ENCODE measurements around the gene ALCAM. TPM values are rescaled to one million over a fixed set of nuclear protein-coding genes. Genes with fewer than 3 reads are reported as not detected.

The ALCAM gene
- total RNA-seq, 2 donors from 2014 or later, result 17.8 to 29.6 TPM

DNA sequence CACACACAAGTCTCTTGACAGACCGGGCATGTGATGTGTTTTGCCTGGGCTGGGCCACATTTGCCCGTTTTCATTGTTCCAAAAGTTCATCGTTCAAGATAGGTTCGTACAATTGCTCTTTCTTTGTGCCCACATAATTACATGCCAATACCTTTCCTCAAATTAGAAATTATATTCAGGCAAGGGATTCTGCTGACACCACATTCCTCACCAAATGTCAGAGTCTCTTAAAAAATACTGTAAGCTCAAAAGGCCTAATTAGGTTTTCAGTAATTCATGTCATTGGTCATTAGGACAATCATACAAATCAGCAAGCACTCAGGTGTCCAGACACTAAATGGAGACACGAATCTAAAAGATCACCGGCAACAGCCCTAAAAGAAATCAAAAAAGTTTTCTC, 215.3 kb downstream of the ALCAM start:
- H3K27ac ChIP-seq, result no peak overlapping the region
- no peak for TF ChIP-seq CTCF (IDR thresholded peaks at IDR 0.05)
- H3K27me3 ChIP-seq, result no peaks in the 10 kb centered on the region
- no peaks in the 10 kb centered on the region for H3K4me1 ChIP-seq
- H3K9ac ChIP-seq (ENCODE audit: low read depth in 2 of 2, low read length in 2 of 2), result no peak overlapping the region
- H3K4me3 ChIP-seq, result no peak overlapping the region
- no peaks in the 10 kb centered on the region for H3K36me3 ChIP-seq
- H3K9me3 ChIP-seq, result no peaks in the 10 kb centered on the region
- no peak for DNase-seq
- intact Hi-C loops (cut with DNase I), result no loop called here

DNA sequence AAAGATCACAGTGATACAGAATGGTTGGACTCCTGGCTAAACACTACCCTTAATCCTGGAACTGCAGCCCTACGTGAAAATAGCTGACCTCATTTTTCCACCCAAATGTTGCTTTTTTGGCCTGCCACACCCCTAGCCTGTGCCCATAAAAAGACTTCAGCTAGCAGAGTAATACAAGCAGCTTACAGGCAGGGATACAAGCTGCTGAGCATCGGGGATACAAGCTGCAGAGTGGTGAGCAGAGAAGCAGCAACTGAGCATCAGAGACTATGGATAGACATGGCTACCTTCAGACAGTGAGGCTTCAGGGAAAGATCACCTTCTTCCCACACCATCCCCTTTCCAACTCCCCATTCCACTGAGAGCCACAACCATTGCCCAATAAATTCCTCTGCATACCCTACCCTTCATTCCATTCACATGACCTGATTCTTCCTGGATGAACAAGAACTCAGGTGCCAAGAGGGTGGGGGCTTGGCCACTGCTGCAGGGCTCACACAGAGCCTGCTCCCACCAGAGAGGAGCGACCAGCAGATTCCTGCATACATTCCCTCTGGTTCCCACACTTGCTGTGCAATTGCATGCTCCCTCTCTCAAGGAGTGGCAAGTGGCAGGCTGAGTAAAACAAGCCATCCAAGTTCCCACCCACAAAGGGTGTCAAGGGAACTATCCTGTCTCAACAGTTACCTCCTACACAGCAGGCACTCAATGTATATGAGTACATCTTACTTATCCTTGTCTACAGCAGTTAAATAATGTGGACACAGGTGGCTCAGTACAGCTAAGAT, 217.5 kb downstream of the ALCAM start:
- no peaks in the 10 kb centered on the region for H3K36me3 ChIP-seq
- DNase-seq, result no peak
- H3K4me1 ChIP-seq, result no peaks in the 10 kb centered on the region
- H3K9me3 ChIP-seq, result no peaks in the 10 kb centered on the region
- H3K9ac ChIP-seq (ENCODE audit: low read depth in 2 of 2, low read length in 2 of 2), result no peak overlapping the region
- no peak overlapping the region for H3K4me3 ChIP-seq
- H3K27me3 ChIP-seq, result no peaks in the 10 kb centered on the region
- intact Hi-C loops (cut with DNase I), result no loop called here
- TF ChIP-seq CTCF (IDR thresholded peaks at IDR 0.05), result no peak
- H3K27ac ChIP-seq, result no peak overlapping the region

- Histone ChIP-seq H3K27me3 (no peaks in the 10 kb centered on the region), H3K4me3 (no peak overlapping the region), H3K4me1 (no peaks in the 10 kb centered on the region), H3K9me3 (no peaks in the 10 kb centered on the region), H3K36me3 (no peaks in the 10 kb centered on the region), H3K9ac (ENCODE audit: low read depth in 2 of 2, low read length in 2 of 2) (no peak overlapping the region), H3K27ac (no peak overlapping the region)
- intact Hi-C loops (cut with DNase I), result no loop called here
- TF ChIP-seq CTCF (IDR thresholded peaks at IDR 0.05), result no peak
- DNase-seq, result no peak
Observed at GRCh38 chr3:105593315-105593714, 226.6 kb downstream of the ALCAM start.

- H3K9me3 ChIP-seq, result no peaks in the 10 kb centered on the region
Observed at GRCh38 chr3:105594219-105594618, 227.5 kb downstream of the ALCAM start.

DNA sequence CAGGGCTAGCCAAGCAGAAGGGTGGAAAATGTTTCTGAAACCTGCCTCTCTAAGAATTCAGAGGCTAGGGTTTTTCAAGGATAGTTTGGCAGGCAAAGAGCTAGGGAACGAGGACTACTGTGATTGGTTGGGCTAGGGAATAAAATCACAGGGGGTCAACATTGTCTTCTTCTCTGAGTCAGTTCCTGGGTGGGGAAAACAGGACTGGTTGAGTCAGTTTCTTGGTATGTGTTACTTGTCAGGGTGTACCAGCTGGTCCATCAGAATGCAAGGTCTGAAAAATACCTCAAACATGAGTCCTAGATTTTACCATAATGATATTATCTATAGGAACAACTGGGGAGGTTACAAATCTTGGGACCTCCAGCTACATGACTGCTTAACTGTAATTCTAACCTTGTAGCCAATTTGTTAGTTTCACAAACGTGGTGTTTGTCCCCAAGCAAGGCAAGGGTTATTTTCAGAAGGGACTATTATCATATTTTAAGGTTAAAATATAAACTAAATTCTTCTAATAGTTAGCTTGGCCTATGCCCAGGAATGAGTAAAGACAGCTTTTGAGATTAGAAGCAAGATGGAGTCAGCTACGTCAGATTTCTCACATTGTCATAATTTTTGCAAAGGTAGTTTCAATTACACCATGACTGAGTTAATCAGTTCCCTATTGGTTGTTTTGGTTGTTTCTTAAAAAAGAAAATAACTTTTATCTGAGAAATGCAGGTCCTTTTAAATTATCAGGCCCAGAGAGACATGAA, 231.5 kb downstream of the ALCAM start:
- Histone ChIP-seq H3K9me3 (no peaks in the 10 kb centered on the region), H3K4me3 (no peak overlapping the region), H3K27ac (no peak overlapping the region), H3K36me3 (no peaks in the 10 kb centered on the region), H3K27me3 (no peaks in the 10 kb centered on the region), H3K4me1 (no peaks in the 10 kb centered on the region), H3K9ac (ENCODE audit: low read depth in 2 of 2, low read length in 2 of 2) (no peak overlapping the region)
- intact Hi-C loops (cut with DNase I), result no loop called here
- no peak for DNase-seq
- TF ChIP-seq CTCF (IDR thresholded peaks at IDR 0.05), result no peak

More at GRCh38 chr3:105594219-105594618, 227.5 kb downstream of the ALCAM start:
- H3K4me1 ChIP-seq, result no peaks in the 10 kb centered on the region
- no peak for TF ChIP-seq CTCF (IDR thresholded peaks at IDR 0.05)
- H3K27ac ChIP-seq, result no peak overlapping the region
- no peaks in the 10 kb centered on the region for H3K36me3 ChIP-seq
- H3K4me3 ChIP-seq, result no peak overlapping the region
- H3K9ac ChIP-seq (ENCODE audit: low read depth in 2 of 2, low read length in 2 of 2), result no peak overlapping the region
- intact Hi-C loops (cut with DNase I), result no loop called here
- no peaks in the 10 kb centered on the region for H3K27me3 ChIP-seq
- DNase-seq, result no peak
